Activated CD4-positive, CD25-positive, alpha-beta regulatory T cell treated with anti-CD3 and anti-CD28 coated beads, Interleukin-2, amount 50 U/mL, for 16 hours (primary cell): ENCODE measurements around the gene SESN2.
"Not testable (repeated sequence)": the region's sequence is repeated elsewhere in the genome, so short reads cannot be mapped to it uniquely, and the experiment has no call there.

Experiments used
- DNase-seq: peaks from one replicate; pipeline ENCODE4 v3.0.0-alpha.2; 2020; ENCODE audit warnings: low read depth, low spot score

The SESN2 gene

DNA sequence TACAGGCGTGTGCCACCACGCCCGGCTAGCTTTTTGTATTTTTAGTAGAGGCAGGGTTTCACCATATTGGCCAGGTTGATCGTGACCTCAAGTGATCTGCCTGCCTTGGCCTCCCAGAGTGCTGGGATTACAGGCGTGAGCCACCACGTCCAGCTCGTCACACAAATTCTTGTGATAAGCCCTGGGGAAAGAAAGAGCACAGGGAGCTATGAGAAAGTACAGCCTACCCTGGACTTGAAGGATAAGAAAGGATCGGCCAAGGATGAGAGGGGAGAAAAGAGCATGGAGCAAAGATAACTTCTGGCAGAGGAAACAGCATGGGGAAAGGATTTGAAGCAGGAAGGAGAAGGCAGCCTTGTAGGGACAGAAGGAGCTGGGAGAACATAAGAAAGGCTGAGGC is 29.2 kb downstream of the SESN2 start:
- DNase-seq: no peak

DNA sequence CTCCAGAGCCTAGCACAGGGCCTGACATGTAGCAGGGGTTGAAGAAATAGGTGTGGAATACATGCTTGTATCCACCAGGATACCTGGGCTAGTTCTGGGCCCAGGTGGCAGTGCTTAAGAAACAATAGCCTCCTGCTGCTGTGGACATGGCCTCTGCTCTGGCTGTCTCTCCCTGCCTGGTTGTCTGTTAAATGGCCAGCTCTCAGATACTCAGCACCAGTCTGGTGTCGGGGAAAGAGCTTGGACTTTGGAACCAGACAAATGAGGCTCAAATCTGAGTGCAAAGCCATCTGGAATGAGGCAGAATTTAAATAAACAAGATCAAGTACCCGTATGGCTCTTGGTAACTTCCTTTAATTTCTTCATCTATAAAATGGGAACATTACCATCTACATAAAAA is 31.5 kb downstream of the SESN2 start:
- DNase-seq: no peak

DNA sequence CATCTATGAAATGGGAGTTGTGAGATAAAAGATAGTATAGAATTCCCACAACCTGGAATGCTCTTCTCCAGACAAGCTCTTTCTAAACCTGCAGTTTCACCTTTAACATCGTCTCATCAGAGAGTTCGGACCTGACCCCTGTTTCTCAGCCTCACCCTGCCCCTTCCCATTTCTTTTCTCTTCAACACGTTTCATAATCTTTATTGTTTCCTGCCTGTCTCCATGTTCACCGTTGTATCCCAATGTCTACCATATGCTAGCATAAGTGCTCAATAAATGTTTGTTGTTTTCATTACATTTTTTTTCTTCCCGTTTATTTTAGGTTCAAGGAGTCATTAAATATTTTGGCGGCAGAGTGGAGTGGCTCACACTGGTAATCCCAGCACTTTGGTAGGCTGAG is 32.4 kb downstream of the SESN2 start:
- no peak for DNase-seq

DNA sequence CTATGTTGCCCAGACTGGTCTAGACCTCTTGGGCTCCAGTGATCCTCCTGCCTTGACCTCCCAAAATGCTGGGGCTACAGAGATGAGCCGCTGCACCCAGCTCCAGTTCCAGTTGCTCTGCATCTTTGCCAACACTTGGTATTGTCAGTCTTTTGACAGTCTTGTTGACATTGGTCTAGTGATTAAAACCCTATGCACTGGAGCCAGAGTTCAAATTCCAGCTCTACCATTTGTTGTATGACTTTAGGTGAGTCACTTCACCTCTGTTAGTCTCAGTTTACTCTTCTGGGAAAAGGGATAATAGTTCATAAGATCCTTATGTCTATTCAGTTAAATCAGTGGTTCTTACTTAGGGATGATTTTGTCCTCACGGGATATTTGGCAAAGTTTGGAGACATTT is 36.6 kb downstream of the SESN2 start:
- no peak for DNase-seq

DNA sequence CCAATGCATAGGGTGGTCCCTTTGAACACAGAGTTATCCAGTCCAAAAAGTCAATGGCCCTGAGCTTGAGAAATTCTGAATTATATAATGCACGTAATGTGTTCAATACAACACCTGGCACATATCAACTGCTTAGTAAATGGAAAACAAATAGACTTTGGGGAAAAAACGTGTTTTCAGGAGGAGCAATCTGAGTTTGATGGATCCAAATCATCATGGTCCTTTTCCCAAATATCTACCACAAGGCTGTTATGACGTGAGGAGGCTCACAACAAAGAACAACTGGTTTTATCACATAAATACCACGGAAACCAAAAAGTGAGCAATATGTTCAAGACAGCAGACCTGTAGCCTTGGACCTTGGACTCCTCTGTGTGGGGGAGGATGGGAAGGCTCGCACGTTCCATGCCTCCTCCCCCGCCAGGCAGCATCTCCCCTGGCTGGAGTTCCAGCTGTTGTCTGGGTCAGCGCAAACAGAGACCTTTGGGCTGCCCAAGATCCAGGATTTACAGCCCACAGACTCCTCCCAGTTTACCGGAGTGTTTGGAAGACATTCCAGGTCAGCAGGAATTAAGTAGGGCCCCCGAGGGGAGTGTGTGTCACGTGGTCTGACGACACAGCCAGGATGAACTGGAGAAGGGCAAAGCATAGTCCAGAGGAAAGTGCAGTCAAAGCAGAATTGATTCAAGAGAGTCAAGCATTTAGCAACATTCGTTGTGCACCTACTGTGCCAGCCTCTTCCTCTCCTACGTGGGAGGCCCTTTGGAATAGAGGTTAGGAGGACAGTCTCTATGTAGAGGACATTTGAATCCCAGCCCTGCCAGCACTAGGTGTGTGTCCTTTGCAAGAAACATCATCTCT is 37.3 kb downstream of the SESN2 start:
- DNase-seq: no peak

DNA sequence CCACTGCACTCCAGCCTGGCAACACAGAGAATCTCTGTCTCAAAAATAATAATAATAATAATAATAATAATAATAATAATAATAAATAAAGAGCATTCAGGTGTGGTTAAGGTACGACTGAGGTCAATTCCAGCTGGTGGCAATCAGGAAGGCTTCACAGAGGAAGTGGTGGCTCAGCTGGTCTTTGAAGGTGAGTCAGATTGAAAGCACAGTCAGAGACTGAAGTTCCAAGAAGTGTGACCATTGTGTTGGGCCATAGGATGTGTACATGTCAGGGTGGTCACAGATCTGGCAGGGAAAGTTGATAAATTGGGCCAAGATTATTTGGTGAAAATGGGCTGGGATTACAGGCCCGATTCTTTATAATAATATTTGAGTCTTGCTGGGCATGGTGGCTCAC is 38.5 kb downstream of the SESN2 start:
- DNase-seq: no peak

DNA sequence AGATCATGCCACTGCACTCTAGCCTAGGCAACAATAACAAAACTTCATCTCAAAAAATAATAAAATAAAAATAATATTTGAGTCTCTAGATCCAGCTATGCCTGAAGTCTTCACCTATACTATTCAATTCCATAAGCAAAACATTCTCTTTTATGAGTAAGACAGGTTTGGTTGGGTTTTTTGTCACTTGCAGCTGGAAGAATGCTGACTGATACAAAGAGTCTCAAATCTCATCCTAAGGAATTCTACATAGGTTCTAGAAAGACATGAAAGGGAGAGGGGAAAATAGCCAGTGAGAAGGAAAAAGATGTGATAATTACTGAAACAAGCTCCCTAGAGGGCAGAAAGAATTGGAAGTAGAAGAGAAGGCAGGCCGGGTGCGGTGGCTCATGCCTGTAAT is 39.1 kb downstream of the SESN2 start:
- DNase-seq: no peak

DNA sequence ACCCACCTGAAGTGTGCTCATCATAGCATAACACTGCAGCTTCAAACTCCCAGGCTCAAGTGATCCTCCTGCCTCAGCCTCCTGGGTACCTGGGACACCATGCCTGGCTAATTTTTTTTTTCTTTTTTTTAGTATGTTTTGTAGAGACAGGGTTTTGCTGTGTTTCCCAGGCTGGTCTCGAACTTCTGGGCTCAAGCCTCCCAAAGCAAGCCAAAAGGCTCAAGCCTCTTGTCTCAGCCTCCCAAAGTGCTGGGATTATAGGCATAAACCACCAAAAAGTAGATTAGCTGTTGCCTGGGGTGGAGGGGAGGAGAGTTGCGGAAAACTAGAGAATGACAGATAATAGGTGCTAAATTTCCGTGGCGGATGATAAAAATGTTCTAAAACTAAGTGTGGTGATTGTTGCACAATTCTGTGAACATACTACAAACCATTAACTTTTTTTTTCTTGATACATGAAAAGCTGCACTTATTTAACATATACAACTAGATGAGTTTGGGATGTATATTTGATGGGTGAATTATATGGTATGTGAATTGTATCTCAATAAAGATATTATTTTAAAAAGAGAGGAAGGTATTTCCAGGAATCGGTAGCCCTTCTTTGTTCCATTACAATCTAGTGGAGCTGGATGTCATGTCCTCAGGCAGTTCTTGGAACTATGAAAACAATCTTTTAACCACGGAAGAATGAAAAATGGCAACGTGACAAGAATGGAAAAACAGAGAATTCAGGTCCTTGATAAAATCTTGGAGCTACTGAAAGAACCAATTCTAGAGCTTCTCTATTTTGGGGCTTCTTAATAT is 42.3 kb downstream of the SESN2 start:
- DNase-seq: no peak

DNA sequence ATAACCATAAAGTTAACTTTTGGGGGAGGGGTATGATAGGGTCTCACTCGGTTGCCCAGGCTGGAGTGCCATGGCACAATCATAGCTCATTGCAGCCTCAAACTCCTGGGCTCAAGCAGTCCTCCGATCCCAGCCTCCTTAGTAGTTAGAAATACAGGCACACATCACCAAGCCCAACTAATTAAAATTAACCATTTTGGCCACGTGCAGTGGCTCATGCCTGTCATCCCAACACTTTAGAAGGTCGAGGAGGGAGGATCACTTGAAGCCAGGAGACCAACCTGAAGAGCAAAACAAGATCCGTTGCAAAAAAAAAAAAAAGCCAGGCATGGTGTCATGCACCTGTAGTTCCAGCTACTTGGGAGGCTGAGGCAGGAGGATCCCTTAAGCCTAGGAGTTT is 42.9 kb downstream of the SESN2 start:
- DNase-seq: no peak

DNA sequence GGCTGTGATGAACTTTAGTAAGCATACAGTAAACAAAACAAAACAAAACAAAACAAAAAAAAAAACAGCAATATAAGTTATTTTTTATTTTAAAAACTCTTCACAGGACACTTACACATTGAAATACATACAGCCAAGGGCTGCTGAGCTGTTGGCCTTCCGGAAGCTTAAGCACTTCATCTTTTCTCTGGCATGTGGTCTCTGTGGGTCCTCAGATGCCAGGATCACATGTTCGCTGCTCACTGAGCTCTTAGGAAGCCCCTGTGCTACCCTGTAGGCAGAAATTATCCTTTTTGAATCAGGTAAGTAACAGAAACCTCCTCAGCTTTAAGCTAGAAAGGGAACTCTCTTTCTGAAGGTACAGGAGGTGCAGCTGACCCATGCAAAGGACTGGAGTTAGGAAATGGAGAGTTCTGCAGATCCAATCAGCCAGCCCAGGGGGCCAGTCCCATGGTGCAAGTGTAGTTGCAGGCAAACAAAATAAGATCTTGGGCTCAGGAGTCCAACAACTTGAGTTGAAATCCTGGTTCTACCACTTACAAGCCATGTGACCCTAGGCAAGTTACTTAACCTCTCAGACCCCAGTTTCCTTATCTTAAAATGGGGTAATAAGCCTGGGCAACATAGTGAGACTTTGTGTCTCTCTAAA is 47.1 kb downstream of the SESN2 start:
- no peak for DNase-seq

DNA sequence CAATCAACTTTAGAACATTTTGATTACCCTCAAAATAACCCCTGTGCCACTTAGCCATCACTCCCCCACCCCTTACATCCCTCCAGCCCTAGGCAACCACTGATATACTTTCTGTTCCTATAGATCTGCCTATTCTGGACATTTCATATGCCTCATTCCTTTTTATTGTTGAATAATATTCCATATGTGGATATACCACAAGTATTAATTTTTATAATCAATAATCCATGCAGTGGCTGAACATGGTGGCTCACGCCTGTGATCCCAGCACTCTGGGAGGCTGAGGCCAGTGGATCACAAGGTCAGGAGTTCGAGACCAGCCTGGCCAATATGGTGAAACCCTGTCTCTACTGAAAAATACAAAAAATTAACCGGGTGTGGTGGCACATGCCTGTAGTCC is 49.4 kb downstream of the SESN2 start:
- no peak for DNase-seq

DNA sequence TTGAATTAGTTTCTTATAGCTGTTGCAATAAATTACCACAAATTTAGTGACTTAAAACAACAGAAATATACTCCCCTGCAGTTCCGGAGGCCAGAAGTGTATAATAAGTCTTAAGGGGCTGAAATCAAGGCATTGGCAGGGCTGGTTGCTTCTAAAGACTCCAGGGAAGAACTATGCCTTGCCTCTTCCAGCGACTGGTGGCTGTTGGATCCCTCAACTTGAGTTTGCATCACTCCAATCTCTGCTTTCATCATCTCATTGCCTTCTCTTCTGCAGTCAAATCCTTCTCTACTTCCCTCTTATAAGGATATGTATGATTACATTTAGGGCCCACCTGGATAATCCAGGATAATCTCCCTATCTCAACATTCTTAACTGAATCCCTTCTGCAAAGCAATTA is 50.4 kb downstream of the SESN2 start:
- DNase-seq: no peak

DNA sequence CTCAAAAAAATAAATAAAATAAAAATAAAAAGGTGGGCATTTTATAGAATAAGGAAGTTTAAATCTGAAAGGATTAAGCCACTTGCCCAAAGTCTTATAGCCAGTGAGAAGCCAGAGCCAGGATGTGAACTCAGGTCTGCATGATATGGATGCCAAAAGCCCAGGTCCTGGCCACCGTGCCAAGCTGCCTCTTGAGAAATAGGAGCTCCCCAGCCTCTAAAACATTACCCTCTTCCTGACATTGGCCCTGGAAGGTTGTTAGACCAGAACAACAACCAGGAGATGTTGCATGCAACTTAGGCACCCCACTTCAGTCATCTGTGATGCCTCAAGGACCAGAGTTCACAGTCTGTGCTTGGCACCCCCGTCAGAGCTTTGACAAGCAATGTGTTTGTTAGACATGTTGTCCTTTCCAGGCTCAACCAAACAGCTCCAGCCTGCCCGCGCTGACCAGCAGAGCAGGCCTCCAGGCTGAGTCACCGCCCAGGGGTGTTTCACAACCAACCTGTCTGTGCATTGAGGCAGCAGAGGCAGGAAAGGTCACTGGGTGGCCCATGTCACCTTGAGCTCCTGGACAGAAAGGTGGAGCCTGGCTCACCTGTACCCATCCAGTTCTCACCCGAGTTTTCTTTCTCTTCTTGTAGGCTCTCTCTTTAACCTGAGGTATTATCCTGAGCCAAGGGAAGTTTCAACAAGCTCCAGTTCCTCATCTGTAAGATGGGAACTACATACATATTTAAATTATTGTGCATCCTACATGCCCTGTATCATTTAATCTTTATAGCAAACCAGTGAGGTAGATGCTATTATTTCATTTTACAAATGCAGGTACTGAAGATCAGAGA is 54.6 kb downstream of the SESN2 start:
- no peak for DNase-seq

DNA sequence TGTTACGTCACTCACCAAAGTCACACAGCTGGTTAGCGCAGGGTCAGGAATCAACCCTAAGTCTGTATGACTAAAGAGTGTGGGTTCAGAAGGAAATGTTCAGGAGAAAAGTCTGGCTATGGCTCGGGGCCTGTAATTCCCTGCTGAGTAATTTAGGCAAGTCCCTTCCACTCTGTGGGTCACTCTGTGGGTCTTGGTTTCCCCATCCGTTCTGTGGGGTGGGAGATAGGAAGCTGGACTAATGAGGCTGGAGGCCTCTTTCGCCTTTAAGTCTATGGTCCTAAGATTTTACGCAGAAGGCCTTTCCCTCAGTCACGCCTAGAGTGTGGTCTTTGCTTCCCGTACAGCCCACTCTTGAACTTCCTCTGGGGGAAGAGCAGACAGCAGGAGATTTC is 55.2 kb downstream of the SESN2 start:
- no peak for DNase-seq

DNA sequence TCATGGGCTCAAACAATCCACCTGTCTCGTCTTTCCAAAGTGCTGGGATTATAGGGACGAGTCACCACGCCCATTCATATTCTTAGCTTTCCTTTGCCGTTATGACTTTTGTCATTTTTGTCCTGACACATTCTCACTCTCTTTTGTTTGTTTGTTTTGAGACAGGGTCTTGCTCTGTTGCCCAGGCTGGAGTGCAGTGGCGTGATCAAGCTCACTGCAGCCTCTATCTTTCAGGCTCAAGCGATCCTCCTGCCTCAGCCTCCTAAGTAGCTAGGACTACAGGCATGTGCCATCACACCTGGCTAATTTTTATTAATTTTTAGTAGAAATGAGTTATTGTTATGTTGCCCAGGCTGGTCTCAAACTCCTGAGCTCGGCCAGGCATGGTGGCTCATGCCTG is 57.7 kb downstream of the SESN2 start:
- no peak for DNase-seq

DNA sequence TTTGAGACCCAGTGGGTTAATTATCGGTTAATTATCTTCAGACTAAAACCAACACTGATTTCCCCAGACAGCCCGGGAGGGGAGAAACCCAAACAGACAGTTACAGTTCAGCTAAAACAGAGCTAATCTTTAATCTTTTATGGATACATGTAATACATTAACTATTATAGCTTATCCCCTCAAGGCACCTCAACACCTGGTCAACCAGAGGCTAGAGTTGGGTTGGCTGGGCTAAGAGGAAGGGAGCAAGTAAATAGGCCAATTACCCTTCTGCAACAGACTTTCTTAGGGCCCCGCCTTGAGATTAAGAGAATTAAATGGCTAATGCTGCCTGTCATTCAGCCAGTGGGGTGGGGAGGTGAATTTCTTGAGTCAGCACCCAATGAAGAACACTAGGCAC is 62.9 kb downstream of the SESN2 start:
- DNase-seq: no peak

DNA sequence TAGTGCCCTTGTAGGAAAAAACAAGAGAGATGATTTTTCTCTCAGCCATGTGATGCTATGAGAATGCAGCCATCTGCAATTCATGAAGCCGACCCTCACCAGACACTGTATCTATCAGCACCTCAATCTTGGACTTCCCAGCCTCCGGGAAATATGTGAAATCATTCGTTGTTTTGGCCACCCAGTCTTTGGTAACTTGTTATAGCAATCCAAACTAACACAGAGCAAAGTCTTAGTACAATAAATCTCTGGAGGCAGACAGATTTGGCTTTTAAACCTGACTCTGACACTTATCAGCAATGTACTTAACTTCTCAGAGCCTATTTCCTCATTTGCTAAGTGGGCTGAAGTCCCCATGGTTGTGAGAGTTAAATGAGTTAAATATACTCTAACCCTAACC is 64.4 kb downstream of the SESN2 start:
- no peak for DNase-seq

DNA sequence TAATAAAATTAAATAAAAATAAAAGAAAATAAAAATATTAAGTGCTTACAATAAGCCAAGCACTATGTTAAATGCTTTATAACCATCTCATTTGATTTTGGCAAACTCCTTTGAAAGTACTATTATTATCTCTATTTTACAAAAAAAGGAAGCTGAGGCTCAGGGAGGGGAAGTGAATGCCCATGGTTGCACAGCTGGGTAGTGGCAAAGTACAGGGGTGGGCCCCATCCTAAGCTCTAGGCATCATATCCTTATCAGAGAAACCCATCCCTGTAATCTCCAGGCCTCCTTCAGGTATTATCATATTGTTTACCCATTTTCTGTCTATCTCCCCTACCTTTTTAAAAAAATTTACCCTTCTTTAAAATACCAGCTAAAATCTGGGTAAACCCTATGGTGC is 67.2 kb downstream of the SESN2 start:
- no peak for DNase-seq

DNA sequence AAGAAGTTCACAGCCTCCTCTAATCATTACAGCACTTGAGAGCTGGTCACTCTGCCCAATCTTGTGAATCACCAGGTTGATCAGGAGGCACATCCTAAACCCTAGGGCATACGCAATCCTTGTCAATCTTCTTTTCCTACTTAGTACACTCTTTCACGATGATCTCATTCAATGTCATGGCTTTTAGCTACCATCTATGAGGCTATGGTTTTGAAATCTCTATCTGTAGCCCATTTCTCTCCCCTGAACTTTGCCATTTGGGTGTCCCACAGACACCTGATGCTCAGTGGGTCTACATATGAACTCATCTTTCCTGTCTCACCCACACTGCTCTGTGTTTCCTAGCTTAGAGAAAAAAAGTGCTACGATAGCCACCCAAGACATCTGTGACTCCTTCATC is 67.7 kb downstream of the SESN2 start:
- no peak for DNase-seq

DNA sequence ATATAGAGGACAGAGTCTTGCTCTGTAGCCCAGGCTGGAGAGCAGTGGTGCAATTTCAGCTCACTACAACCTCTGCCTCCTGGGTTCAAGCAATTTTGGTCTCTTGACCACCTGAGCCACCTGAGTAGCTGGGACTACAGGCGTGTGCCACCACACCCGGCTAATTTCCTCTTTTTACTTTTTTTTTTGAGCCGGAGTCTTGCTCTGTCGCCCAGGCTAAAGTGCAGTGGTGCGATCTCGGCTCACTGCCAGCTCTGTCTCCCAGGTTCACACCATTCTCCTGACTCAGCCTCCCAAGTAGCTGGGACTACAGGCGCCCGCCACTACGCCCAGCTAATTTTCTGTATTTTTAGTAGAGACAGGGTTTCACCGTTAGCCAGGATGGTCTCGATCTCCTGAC is 68.1 kb downstream of the SESN2 start:
- DNase-seq: not testable (repeated sequence)

DNA sequence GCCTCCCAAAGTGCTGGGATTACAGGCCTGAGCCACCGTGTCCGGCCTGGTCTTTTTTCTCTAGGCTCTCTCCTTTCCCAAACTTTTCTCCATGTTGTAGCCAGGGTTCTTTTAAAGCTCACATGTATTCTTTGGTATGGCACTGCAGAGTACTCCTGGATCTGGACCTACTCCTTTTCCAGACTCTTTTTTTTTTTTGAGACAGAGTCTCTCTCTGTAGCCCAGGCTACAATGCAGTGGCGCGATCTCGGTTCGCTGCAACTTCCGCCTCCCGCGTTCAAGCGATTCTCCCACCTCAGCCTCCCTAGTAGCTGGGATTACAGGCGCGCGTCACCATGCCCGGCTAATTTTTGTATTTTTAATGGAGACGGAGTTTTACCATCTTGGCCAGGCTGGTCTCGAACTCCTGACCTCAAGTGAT is 68.9 kb downstream of the SESN2 start:
- DNase-seq: no peak
